ENCODE data around the gene SLC7A1.

Gene SLC7A1

DNA sequence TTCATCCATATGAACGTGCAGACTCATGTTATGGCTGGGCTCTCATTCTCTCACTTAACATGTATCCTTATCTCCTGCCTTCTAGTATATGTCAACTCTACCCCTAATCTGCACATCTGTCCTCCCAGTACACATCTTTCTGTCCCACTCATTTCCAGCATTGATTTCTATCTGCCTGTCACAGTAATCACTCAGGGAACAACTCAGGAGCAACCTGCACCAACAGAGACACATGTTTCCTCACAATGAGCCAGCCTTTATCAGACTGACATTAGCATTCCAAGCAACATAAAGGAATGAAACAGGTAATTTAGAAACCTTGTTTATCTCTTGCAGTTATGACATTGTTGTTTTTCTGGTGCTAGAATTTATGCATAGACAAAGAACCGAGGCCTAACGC is 17.6 kb upstream of the SLC7A1 start:
- TF ChIP-seq, protein P1, sequence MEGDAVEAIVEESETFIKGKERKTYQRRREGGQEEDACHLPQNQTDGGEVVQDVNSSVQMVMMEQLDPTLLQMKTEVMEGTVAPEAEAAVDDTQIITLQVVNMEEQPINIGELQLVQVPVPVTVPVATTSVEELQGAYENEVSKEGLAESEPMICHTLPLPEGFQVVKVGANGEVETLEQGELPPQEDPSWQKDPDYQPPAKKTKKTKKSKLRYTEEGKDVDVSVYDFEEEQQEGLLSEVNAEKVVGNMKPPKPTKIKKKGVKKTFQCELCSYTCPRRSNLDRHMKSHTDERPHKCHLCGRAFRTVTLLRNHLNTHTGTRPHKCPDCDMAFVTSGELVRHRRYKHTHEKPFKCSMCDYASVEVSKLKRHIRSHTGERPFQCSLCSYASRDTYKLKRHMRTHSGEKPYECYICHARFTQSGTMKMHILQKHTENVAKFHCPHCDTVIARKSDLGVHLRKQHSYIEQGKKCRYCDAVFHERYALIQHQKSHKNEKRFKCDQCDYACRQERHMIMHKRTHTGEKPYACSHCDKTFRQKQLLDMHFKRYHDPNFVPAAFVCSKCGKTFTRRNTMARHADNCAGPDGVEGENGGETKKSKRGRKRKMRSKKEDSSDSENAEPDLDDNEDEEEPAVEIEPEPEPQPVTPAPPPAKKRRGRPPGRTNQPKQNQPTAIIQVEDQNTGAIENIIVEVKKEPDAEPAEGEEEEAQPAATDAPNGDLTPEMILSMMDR (IDR thresholded peaks at IDR 0.05; ENCODE audit: low read length, missing control alignments): no peak
- no peak overlapping the region for H3K4me3 ChIP-seq (replicated peaks; ENCODE audit: low read depth, low read length)
- DNase-seq (ENCODE audit: low read depth): no peak

DNA sequence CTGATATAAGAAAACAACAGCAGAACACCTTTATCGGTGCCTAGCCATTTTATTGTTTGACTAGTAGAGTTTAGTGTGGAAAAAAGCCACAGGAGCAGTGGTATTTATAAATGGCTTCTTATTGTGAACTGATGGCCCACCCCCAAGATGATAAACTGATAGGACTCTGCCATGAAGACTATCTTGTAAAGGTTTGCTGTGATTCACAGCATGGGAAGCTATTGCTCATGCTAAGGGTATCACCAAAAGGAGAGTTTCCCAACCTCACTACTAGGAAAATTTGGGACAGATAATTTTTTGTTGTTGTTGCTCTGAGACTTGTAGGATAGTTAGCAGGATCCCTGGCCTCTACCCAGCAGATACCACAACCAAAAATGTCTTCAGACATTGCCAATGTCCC is 12.0 kb upstream of the SLC7A1 start:
- TF ChIP-seq, protein P1 (IDR thresholded peaks at IDR 0.05; ENCODE audit: low read length, missing control alignments): no peak
- no peak overlapping the region for H3K4me3 ChIP-seq (replicated peaks; ENCODE audit: low read depth, low read length)
- DNase-seq (ENCODE audit: low read depth): no peak

DNA sequence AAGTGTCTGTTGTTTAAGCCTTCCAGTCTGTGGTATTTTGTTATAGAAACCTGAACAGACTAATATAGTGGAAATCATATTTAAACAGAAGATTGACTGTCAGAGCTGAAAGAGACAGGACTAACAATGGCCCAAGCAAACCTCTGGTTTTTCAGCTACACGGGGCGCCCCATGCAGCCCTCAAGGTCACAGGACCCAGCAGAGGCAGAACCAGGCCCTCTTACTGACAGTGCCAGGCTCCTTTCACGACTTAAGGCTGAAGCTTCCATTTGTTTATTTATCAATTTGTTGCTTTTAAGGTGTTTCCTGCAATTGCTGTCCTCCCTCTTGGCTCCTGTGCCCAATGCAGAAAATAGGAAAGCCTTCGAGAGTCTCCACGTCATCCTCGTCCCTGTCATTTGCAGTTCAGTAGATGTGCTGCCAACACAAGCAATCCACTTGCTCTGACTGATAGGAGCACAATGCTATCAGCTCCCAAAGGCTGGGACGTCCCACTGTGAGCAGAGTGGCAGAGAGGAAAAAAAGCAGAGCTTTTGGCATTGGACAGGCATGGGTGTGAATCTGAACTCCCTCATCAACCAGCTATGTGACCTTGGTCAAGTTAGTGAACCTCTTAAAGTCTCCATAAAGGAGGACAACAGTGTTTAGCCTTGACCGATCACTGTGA is 10.5 kb upstream of the SLC7A1 start:
- no peak overlapping the region for H3K4me3 ChIP-seq (replicated peaks; ENCODE audit: low read depth, low read length)
- TF ChIP-seq, protein P1 (IDR thresholded peaks at IDR 0.05; ENCODE audit: low read length, missing control alignments): no peak
- DNase-seq (ENCODE audit: low read depth): no peak

DNA sequence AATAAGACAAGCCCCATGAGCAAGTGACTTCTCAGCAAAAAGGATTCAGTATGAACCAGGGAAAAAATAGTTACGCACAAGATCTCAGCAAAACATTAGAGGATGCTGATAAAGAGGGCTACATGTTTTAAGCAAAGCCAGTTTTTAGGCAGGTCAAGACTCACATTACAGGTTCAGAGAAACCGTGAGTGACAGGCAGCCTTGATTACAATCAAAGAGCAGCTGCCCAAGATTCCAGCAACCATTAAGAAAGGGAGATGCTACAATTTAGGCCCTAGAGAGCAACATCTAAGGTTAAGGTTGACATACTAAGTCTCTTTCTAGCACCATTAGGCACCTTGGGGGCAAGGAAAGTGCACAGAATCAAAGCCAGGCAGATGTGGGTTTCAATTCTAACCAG is 2.8 kb upstream of the SLC7A1 start:
- TF ChIP-seq, protein P1 (IDR thresholded peaks at IDR 0.05; ENCODE audit: low read length, missing control alignments): no peak
- no peak for DNase-seq (ENCODE audit: low read depth)
- no peak overlapping the region for H3K4me3 ChIP-seq (replicated peaks; ENCODE audit: low read depth, low read length)

DNA sequence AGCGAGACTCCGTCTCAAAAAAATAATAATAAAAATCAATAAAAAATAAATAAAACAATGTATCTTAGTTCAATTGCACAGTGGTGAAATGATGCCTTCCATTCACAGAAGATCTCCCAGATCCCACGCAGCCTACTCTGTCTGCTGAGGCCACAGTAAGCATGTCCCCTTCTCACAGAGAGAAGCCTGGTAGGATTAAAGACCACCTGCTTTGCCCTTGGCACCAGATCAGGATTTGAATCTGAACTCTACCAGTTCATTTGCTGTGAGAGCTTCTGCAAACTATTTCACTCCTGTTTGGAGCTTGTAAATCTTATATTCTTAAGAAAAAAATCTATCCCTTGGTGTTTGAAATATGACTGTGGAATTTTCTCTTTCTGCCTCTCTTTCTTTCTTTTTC is 2.2 kb upstream of the SLC7A1 start:
- TF ChIP-seq, protein P1 (IDR thresholded peaks at IDR 0.05; ENCODE audit: low read length, missing control alignments): no peak
- H3K4me3 ChIP-seq (replicated peaks; ENCODE audit: low read depth, low read length): no peak overlapping the region
- DNase-seq (ENCODE audit: low read depth): no peak

DNA sequence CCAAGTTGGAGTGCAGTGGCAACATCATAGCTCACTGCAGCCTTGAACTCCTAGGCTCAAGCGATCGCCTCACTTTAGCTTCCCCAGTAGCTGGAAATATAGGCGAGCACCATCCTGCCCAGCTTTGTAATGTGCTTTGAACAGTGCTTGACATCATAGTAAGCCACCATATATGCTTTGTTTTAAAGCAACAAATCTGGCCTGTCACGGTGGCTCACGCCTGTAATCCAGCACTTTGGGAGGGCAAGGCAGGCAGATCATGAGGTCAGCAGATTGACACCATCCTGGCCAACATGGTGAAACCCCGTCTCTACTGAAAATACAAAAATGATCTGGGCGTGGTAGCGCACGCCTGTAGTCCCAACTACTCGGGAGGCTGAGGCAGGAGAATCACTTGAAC is 1.8 kb upstream of the SLC7A1 start:
- H3K4me3 ChIP-seq (replicated peaks; ENCODE audit: low read depth, low read length): no peak overlapping the region
- DNase-seq (ENCODE audit: low read depth): no peak
- TF ChIP-seq, protein P1 (IDR thresholded peaks at IDR 0.05; ENCODE audit: low read length, missing control alignments): no peak

DNA sequence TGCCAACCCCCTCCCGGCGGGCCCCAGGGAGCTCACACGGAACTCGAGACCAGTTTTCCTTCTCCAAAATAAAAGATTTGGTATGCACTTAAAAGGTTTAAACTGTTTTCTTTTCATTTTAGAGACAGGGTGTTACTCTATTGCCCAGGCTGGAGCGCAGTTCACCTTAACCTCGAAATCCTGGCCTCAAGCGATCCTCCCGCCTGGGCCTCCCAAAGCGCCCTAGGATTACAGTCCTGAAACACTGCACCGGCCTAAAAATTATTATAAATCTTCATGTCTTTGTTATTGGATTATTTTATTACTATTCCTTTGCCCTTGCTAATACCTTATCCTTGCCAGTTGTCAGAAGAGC is 553 bp upstream of the SLC7A1 start:
- peak overlapping the region; percentile 50 for H3K4me3 ChIP-seq (replicated peaks; ENCODE audit: low read depth, low read length)
- no peak for DNase-seq (ENCODE audit: low read depth)
- TF ChIP-seq, protein P1 (IDR thresholded peaks at IDR 0.05; ENCODE audit: low read length, missing control alignments): no peak
